Fibroblast of mammary gland (primary cell): ENCODE results near the gene GPR137B.
"Not testable (repeated sequence)": the region's sequence is repeated elsewhere in the genome, so short reads cannot be mapped to it uniquely, and the experiment has no call there.

Experiments used
- DNase-seq: peaks from one replicate; pipeline ENCODE4 v3.0.0-alpha.2; 2010; ENCODE audit warnings: low read depth
- H3K4me3 ChIP-seq: 2 replicates; pipeline ENCODE4 v1.5.1; 2011; ENCODE audit warnings: low read depth, mild to moderate bottlenecking, low read length, moderate library complexity; ENCODE audit not compliant: control insufficient read depth
- CTCF ChIP-seq: conservative IDR thresholded peaks from 2 replicates; pipeline ENCODE4 v1.5.1; 2011; ENCODE audit warnings: low read depth, low read length, inconsistent platforms; ENCODE audit not compliant: control insufficient read depth, insufficient read depth

The GPR137B gene

GRCh38 chr1:236142253-236143103, at the start of gene GPR137B:
Gene GPR137B (plus strand): TSS chr1:236142539. CDS start chr1:236142623, 84 bp downstream.
- peak within 1 kb of the TSS; percentile 80 for H3K4me3 ChIP-seq
- DNase-seq: peak; percentile 56
- TF ChIP-seq CTCF: no peak

GRCh38 chr1:236092899-236093298, 49.4 kb upstream of the GPR137B start:
- TF ChIP-seq CTCF: no peak
- no peak overlapping the region for H3K4me3 ChIP-seq
- DNase-seq: no peak

- H3K4me3 ChIP-seq: no peak overlapping the region
- no peak for TF ChIP-seq CTCF
- no peak for DNase-seq
Observed at GRCh38 chr1:236095705-236096520, 46.4 kb upstream of the GPR137B start.

- H3K4me3 ChIP-seq: not testable (repeated sequence)
- DNase-seq: peak; percentile 88
Observed at GRCh38 chr1:236096660-236097482, 45.5 kb upstream of the GPR137B start.

GRCh38 chr1:236098267-236098666, 44.1 kb upstream of the GPR137B start:
- no peak for TF ChIP-seq CTCF
- no peak overlapping the region for H3K4me3 ChIP-seq

GRCh38 chr1:236099355-236099974, 42.9 kb upstream of the GPR137B start:
- peak; percentile 21 for DNase-seq
- no peak overlapping the region for H3K4me3 ChIP-seq
- no peak for TF ChIP-seq CTCF

More at GRCh38 chr1:236098267-236098666, 44.1 kb upstream of the GPR137B start:
- DNase-seq: no peak
